OCI-LY7 (cell line): ENCODE data around the gene GABRG3.

Experiments
- CTCF ChIP-seq: fragments of 200-600 bp; sonication (generic); conservative IDR thresholded peaks from 2 replicates; pipeline ENCODE4 v1.5.1; 2014; ENCODE audit warnings: mild to moderate bottlenecking, antibody characterized with exemption, low read length, moderate library complexity, mixed read lengths
- EZH2phosphoT487 ChIP-seq: fragments of 200-600 bp; sonication (generic); IDR thresholded peaks from 2 replicates; pipeline ENCODE4 v1.6.1; 2018; ENCODE audit warnings: low read depth, borderline replicate concordance, mild to moderate bottlenecking, mixed run types, antibody characterized with exemption, low read length, moderate library complexity, mixed read lengths

GRCh38 chr15:27564656-27565055 lies 593.7 kb downstream of the GABRG3 start:
- no peak for TF ChIP-seq CTCF
- no peak for TF ChIP-seq EZH2phosphoT487
